ENCODE results near the gene UNC13A.

GRCh38 chr19:17581211-17581874, 106.8 kb downstream of the UNC13A start:
- no peak for TF ChIP-seq CTCF (IDR thresholded peaks at IDR 0.05; ENCODE audit: insufficient read depth, low read length, poor library complexity, severe bottlenecking)
- no peak for TF ChIP-seq EZH2phosphoT487 (conservative IDR thresholded peaks at IDR 0.05; ENCODE audit: low read length)
